ENCODE measurements around the gene ITIH4.

GRCh38 chr3:52773361-52774065, 57.0 kb downstream of the ITIH4 start:
- TF ChIP-seq SIN3A (IDR thresholded peaks at IDR 0.05; ENCODE audit: borderline replicate concordance, insufficient read depth, low read length) (no peak), TAF1 (IDR thresholded peaks at IDR 0.05; ENCODE audit: borderline replicate concordance, insufficient read depth, low read length) (no peak), REST (IDR thresholded peaks at IDR 0.05; ENCODE audit: insufficient read depth in 1 of 2, low read depth in 2 of 2, low read length in 2 of 2) (no peak), POLR2AphosphoS5 (IDR thresholded peaks at IDR 0.05; ENCODE audit: low read depth, low read length) (no peak), FOXP2 (optimal IDR thresholded peaks at IDR 0.05; ENCODE audit: borderline replicate concordance, extremely low read depth, extremely low read length, insufficient read depth) (no peak)

Measured in PFSK-1 (cell line).